ENCODE results near the gene PPP1R12C. TPM values are rescaled to one million over a fixed set of nuclear protein-coding genes. Genes with fewer than 3 reads are reported as not detected.
"Not testable (repeated sequence)": the region's sequence is repeated elsewhere in the genome, so short reads cannot be mapped to it uniquely, and the experiment has no call there.

The PPP1R12C gene
- total RNA-seq, 4 donors from 2014 or later: 113 to 512 (median 193) TPM

DNA sequence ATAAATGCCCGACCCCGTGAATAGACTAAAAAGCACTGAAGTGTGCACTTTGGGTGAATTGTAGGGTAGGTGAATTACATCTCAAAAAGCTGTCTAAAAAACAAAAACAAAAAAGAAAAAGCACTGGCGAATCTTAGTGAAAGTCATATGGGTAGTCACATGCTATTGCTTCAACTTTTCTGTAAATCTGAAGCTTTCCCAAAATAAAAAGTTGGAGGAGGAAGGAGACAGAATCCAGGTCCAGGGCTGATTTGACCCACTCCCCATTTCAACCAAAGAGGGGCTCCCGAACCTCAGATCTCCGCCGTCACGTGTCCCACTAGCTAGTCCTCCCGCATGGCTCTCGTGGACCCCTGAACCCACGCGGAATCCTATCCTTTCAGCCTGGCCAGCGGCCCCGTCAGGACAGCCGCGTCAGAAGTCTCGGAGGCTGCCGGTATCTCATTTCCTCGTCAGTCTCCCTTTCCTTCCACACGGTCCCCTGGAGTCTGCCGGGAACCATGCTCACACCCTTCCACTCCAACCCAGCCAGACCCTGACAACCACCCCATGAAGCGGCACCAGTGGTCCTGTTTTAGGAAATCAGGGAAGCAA lies 6.1 kb downstream of the PPP1R12C start:
- no peaks in the 10 kb centered on the region for H3K27me3 ChIP-seq
- H3K9me3 ChIP-seq: no peaks in the 10 kb centered on the region
- TF ChIP-seq POLR2A (IDR thresholded peaks at IDR 0.05): no peak
- TF ChIP-seq, protein P1, sequence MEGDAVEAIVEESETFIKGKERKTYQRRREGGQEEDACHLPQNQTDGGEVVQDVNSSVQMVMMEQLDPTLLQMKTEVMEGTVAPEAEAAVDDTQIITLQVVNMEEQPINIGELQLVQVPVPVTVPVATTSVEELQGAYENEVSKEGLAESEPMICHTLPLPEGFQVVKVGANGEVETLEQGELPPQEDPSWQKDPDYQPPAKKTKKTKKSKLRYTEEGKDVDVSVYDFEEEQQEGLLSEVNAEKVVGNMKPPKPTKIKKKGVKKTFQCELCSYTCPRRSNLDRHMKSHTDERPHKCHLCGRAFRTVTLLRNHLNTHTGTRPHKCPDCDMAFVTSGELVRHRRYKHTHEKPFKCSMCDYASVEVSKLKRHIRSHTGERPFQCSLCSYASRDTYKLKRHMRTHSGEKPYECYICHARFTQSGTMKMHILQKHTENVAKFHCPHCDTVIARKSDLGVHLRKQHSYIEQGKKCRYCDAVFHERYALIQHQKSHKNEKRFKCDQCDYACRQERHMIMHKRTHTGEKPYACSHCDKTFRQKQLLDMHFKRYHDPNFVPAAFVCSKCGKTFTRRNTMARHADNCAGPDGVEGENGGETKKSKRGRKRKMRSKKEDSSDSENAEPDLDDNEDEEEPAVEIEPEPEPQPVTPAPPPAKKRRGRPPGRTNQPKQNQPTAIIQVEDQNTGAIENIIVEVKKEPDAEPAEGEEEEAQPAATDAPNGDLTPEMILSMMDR (IDR thresholded peaks at IDR 0.05): no peak
- peaks cover 0 to 30% (median 0%) of the 10 kb centered on the region in 3 donors for H3K36me3 ChIP-seq
- H3K4me1 ChIP-seq: peaks cover 0 to 44% (median 18%) of the 10 kb centered on the region in 4 donors
- peak overlapping the region in 2 of 4 donors; percentile 72 to 94 for H3K27ac ChIP-seq
- H3K4me3 ChIP-seq: no peak overlapping the region
- no peak for DNase-seq

DNA sequence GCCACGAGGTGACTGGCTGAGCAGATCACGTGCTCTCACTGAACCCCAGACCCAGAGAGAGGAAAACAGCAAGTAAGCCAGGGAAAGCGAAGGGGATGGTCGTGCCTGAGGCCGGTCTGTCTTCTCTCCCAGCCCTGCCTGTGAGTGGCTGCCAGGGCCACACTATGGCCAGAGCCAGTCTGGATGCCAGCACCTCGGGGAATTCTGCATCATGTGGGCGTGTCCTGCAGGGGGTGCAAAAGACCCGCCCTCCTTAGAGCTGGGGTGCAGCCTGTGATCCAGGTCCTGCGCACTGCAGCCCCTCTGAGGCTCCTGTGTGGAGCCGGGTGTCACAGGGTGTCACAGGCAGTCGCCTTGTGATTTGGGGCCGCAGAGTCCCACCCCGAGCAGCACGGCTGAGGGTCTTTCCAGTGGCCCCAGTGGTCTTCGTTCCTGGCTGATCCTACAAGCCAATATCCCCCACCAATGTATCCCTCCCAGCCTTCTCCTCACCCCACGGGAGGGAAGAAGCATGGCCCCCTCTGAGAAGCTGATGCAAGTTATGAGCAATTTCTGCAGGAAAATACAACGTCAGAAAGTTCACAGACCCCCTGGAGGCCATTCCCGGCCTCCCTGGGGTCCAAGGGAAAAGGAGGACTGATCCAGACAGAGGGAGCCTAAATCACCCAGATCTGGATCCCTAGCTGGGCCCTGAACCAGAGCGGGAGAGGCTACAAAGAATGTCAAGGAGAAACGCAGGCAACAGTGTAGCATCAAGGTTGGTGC lies 7.7 kb downstream of the PPP1R12C start:
- Histone ChIP-seq H3K4me1 (peaks cover 0 to 28% (median 8%) of the 10 kb centered on the region in 4 donors), H3K27me3 (no peaks in the 10 kb centered on the region), H3K9me3 (no peaks in the 10 kb centered on the region), H3K36me3 (peaks cover 0 to 30% (median 0%) of the 10 kb centered on the region in 3 donors), H3K4me3 (no peak overlapping the region), H3K27ac (no peak overlapping the region)
- DNase-seq: no peak
- no peak for TF ChIP-seq POLR2A (IDR thresholded peaks at IDR 0.05)
- TF ChIP-seq, protein P1 (IDR thresholded peaks at IDR 0.05): no peak

DNA sequence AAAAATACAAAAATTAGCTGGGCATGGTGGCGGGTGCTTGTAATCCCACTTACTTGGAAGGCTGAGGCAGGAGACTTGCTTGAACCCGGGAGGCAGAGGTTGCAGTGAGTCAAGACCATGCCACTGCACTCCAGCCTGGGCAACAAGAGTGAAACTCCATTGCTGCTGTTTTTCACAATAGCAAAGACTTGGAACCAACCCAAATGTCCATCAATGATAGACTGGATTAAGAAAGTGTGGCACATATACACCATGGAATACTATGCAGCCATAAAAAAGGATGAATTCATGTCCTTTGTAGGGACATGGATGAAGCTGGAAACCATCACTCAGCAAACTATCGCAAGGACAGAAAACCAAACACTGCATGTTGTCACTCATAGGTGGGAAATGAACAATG lies 10.2 kb downstream of the PPP1R12C start:
- not testable (repeated sequence) for H3K27me3 ChIP-seq, H3K9me3 ChIP-seq, H3K27ac ChIP-seq, H3K4me1 ChIP-seq, DNase-seq, H3K4me3 ChIP-seq
- H3K36me3 ChIP-seq: peaks cover 0 to 40% (median 0%) of the 10 kb centered on the region in 3 donors

DNA sequence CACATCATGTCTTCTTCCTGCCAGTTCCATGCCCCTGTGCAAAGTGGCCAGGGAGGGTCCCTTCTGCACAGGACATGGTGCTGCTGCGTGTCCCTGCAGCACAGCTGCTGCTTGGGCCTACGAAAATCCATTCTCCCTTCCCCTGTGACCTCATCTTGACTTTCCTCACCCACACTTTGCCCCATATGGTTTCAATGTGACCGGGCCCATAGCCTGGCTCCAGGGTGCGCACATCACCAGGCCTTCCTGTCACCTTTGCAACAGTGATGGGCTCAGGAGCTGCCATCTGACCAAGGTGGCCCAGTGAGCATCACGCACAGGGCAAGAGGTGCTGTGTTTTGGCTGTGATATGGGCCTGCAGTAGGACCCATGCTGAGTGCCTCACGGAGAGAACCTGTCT lies 10.8 kb downstream of the PPP1R12C start:
- Histone ChIP-seq H3K27me3 (no peaks in the 10 kb centered on the region), H3K4me1 (no peaks in the 10 kb centered on the region), H3K36me3 (peaks cover 0 to 44% (median 0%) of the 10 kb centered on the region in 3 donors), H3K4me3 (no peak overlapping the region), H3K27ac (no peak overlapping the region), H3K9me3 (no peaks in the 10 kb centered on the region)
- TF ChIP-seq, protein P1 (IDR thresholded peaks at IDR 0.05): no peak
- no peak for TF ChIP-seq POLR2A (IDR thresholded peaks at IDR 0.05)
- no peak for DNase-seq

DNA sequence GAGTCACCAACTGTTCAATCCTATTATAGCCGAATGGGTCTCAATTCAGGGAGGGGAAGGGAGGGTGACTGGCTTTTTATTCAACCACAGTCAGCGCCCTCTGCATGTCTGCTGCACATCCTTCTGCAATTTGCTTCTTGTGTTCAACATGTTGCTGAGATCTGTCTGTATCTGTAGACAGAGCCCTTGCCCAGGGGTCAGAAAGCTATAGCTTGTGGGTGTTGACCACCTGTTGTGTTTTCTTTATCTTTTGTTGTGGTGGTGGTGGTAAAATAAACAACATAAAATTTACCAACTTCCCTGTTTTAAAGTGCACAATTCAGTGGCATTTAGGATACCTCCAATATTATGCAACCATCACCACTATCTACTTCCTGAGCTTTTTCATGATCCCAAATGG lies 12.2 kb downstream of the PPP1R12C start:
- no peak for TF ChIP-seq POLR2A (IDR thresholded peaks at IDR 0.05)
- TF ChIP-seq, protein P1 (IDR thresholded peaks at IDR 0.05): no peak
- Histone ChIP-seq H3K36me3 (peaks cover 0 to 56% (median 0%) of the 10 kb centered on the region in 3 donors), H3K27ac (no peak overlapping the region), H3K4me3 (no peak overlapping the region), H3K9me3 (no peaks in the 10 kb centered on the region), H3K27me3 (no peaks in the 10 kb centered on the region), H3K4me1 (no peaks in the 10 kb centered on the region)
- DNase-seq: no peak

DNA sequence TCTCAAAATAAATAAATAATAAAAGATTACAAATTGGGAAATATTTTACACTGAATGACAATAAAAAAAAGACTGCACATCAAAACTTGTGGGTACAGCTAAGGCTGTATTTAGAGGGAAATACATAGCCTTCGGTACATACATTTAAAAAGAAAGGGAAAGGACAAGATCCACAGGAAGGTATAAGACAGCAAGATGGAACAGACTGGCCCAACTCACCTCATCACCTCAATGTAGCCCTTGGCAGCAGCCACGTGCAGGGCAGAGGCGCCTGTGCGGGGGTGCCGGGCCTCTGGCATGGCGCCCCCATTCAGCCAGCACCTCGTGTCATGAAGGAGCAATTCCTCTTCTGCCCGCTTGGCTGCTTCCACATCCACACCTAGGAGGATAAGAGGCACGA lies 14.2 kb downstream of the PPP1R12C start:
- H3K27ac ChIP-seq: no peak overlapping the region
- H3K4me3 ChIP-seq: no peak overlapping the region
- H3K9me3 ChIP-seq: no peaks in the 10 kb centered on the region
- no peaks in the 10 kb centered on the region for H3K27me3 ChIP-seq
- H3K36me3 ChIP-seq: peaks cover 0 to 59% (median 0%) of the 10 kb centered on the region in 3 donors
- DNase-seq: no peak
- no peaks in the 10 kb centered on the region for H3K4me1 ChIP-seq
- no peak for TF ChIP-seq POLR2A (IDR thresholded peaks at IDR 0.05)
- TF ChIP-seq, protein P1 (IDR thresholded peaks at IDR 0.05): no peak

Data from Peyer's patch (tissue), 4 donors.